MM.1S (cell line): ENCODE measurements around the gene EMSY.

Source experiments
- DNase-seq: peaks from one replicate; pipeline ENCODE4 v3.0.0-alpha.2; 2015
- H2AFZ ChIP-seq: fragments of 300-600 bp; sonication (generic); 2 replicates; pipeline ENCODE4 v1.6.0; 2016; ENCODE audit warnings: antibody characterized with exemption, low read length
- H3F3A ChIP-seq: fragments of 300-600 bp; sonication (generic); 2 replicates; pipeline ENCODE4 v1.6.1; 2016; ENCODE audit warnings: mild to moderate bottlenecking, antibody characterized with exemption, low read length, moderate library complexity, mixed read lengths; ENCODE audit not compliant: insufficient read depth
- H3K27ac ChIP-seq: fragments of 300-600 bp; sonication (generic); 2 replicates; pipeline ENCODE4 v1.5.1; 2016; ENCODE audit warnings: mild to moderate bottlenecking, low read length
- H3K27me3 ChIP-seq: fragments of 300-600 bp; sonication (generic); replicated peaks from 2 replicates; pipeline ENCODE4 v1.6.0; 2016; ENCODE audit warnings: low read length; ENCODE audit not compliant: insufficient read depth
- H3K36me3 ChIP-seq: fragments of 300-600 bp; sonication (generic); replicated peaks from 2 replicates; pipeline ENCODE4 v1.6.1; 2016; ENCODE audit warnings: mild to moderate bottlenecking, low read length, mixed read lengths; ENCODE audit not compliant: insufficient read depth
- H3K4me1 ChIP-seq: fragments of 300-600 bp; sonication (generic); 2 replicates; pipeline ENCODE4 v1.6.1; 2016; ENCODE audit warnings: low read length, mixed read lengths
- H3K4me2 ChIP-seq: fragments of 300-600 bp; sonication (generic); 2 replicates; pipeline ENCODE4 v1.6.0; 2016; ENCODE audit warnings: low read depth, low read length
- H3K4me3 ChIP-seq: fragments of 300-600 bp; sonication (generic); 2 replicates; pipeline ENCODE4 v1.5.1; 2016; ENCODE audit warnings: low read length, mixed read lengths
- H3K79me2 ChIP-seq: fragments of 300-600 bp; sonication (generic); 2 replicates; pipeline ENCODE4 v1.6.1; 2016; ENCODE audit warnings: mixed run types, low read length, mixed read lengths
- H3K9ac ChIP-seq: fragments of 300-600 bp; sonication (generic); 2 replicates; pipeline ENCODE4 v1.6.1; 2016; ENCODE audit warnings: low read length, mixed read lengths
- H3K9me2 ChIP-seq: fragments of 300-600 bp; sonication (generic); replicated peaks from 2 replicates; pipeline ENCODE4 v1.6.1; 2016; ENCODE audit warnings: mild to moderate bottlenecking, low read length, mixed read lengths; ENCODE audit not compliant: insufficient read depth
- H3K9me3 ChIP-seq: fragments of 300-600 bp; sonication (generic); replicated peaks from 2 replicates; pipeline ENCODE4 v1.6.1; 2016; ENCODE audit warnings: mild to moderate bottlenecking, low read length, mixed read lengths; ENCODE audit not compliant: insufficient read depth
- H4K20me1 ChIP-seq: fragments of 300-600 bp; sonication (generic); 2 replicates; pipeline ENCODE4 v1.6.1; 2016; ENCODE audit warnings: mild to moderate bottlenecking, low read length, moderate library complexity, mixed read lengths; ENCODE audit not compliant: insufficient read depth
- CTCF ChIP-seq: fragments of 300-600 bp; sonication (generic); IDR thresholded peaks from 2 replicates; pipeline ENCODE4 v1.5.1; 2016; ENCODE audit warnings: antibody characterized with exemption, low read length, mixed read lengths
- EZH2 ChIP-seq: fragments of 300-600 bp; sonication (generic); optimal IDR thresholded peaks from 2 replicates; pipeline ENCODE3; 2017; ENCODE audit warnings: low read depth, mild to moderate bottlenecking, antibody characterized with exemption, low read length, mixed read lengths
- EZH2phosphoT487 ChIP-seq: fragments of 300-600 bp; sonication (generic); IDR thresholded peaks from 2 replicates; pipeline ENCODE4 v1.6.1; 2018; ENCODE audit warnings: antibody characterized with exemption, low read length

EMSY gene

GRCh38 chr11:76455331-76455730, 10.5 kb downstream of the EMSY start:
- TF ChIP-seq EZH2 (no peak), CTCF (no peak), EZH2phosphoT487 (no peak)
- Histone ChIP-seq H3K9me3 (no peaks in the 10 kb centered on the region), H3K9ac (no peak overlapping the region), H3K9me2 (no peaks in the 10 kb centered on the region), H3K4me1 (no peaks in the 10 kb centered on the region), H3K79me2 (0 out of 2 replicates have a peak, but pooled peaks cover 5% of the 10 kb centered on the region), H3K36me3 (no peaks in the 10 kb centered on the region; the same call in 1 of the 2 replicates), H4K20me1 (no peaks in the 10 kb centered on the region), H2AFZ (no peak overlapping the region), H3K4me3 (no peak overlapping the region), H3K27me3 (no peaks in the 10 kb centered on the region), H3K4me2 (no peak overlapping the region), H3K27ac (no peak overlapping the region), H3F3A (no peaks in the 10 kb centered on the region)
- DNase-seq = no peak

DNA sequence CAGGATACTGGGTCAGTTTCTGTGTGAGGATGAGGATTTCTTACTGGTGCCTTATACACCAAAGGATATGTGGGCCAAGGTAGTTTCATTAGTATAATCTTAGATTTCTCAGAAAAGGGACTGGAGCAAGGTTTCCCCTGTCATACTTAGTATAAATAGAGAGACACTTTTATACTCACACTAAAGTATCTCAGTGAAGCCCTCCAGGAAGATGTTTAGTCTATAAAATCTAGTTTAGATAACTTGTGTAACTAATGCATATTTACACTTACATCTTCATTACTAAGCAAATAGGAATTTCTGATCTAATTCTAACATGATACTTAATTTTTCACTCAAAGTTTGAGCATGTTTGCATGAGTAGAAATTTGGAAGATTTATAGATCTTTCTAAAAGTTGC, 11.1 kb downstream of the EMSY start:
- Histone ChIP-seq H3K9me2 (no peaks in the 10 kb centered on the region), H3F3A (no peaks in the 10 kb centered on the region), H3K4me2 (no peak overlapping the region), H3K9me3 (no peaks in the 10 kb centered on the region), H3K9ac (no peak overlapping the region), H4K20me1 (no peaks in the 10 kb centered on the region), H3K79me2 (0 out of 2 replicates have a peak, but pooled peaks cover 4% of the 10 kb centered on the region), H3K27me3 (no peaks in the 10 kb centered on the region), H3K4me3 (no peak overlapping the region), H3K27ac (no peak overlapping the region), H2AFZ (no peak overlapping the region), H3K36me3 (no peaks in the 10 kb centered on the region; the same call in 1 of the 2 replicates), H3K4me1 (no peaks in the 10 kb centered on the region)
- no peak for DNase-seq
- no peak for TF ChIP-seq EZH2
- no peak for TF ChIP-seq CTCF
- no peak for TF ChIP-seq EZH2phosphoT487

GRCh38 chr11:76456571-76456970, 11.8 kb downstream of the EMSY start:
- no peaks in the 10 kb centered on the region for H3F3A ChIP-seq
- no peak for TF ChIP-seq EZH2
- H3K27me3 ChIP-seq = no peaks in the 10 kb centered on the region
- H2AFZ ChIP-seq = no peak overlapping the region
- H3K27ac ChIP-seq = no peak overlapping the region
- no peaks in the 10 kb centered on the region for H3K4me1 ChIP-seq
- H3K9me2 ChIP-seq = no peaks in the 10 kb centered on the region
- no peak for DNase-seq
- H3K36me3 ChIP-seq = no peaks in the 10 kb centered on the region; the same call in 1 of the 2 replicates
- no peak overlapping the region for H3K9ac ChIP-seq
- no peak overlapping the region for H3K4me2 ChIP-seq
- H3K4me3 ChIP-seq = no peak overlapping the region
- no peaks in the 10 kb centered on the region for H4K20me1 ChIP-seq
- H3K9me3 ChIP-seq = no peaks in the 10 kb centered on the region
- 0 out of 2 replicates have a peak, but pooled peaks cover 4% of the 10 kb centered on the region for H3K79me2 ChIP-seq

DNA sequence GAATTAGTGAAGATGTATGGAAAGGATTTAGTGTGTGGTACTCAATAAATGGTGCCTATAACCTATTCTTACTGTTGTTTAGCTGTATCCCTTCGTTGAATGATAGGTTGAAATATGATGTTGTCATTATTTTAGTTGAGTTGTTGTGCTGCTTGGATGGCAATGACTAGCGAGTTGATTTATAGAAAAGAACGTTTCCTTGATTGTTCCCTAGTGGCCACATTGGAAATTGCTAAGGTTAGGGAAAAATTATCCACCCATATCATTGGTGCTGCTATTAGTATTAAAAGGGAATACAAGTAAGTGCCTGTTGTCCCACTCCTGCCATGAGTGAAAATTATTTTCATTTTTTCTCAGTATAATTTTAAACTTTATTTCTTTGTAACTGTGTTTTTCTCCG, 14.5 kb downstream of the EMSY start:
- Histone ChIP-seq H3K9me3 (no peaks in the 10 kb centered on the region), H3K27me3 (no peaks in the 10 kb centered on the region), H4K20me1 (no peaks in the 10 kb centered on the region), H3K9me2 (no peaks in the 10 kb centered on the region), H2AFZ (no peak overlapping the region), H3K36me3 (no peaks in the 10 kb centered on the region; the same call in 1 of the 2 replicates), H3K4me1 (no peaks in the 10 kb centered on the region), H3F3A (no peaks in the 10 kb centered on the region), H3K9ac (no peak overlapping the region), H3K4me2 (no peak overlapping the region), H3K27ac (no peak overlapping the region), H3K4me3 (no peak overlapping the region), H3K79me2 (no peaks in the 10 kb centered on the region)
- DNase-seq = no peak
- TF ChIP-seq CTCF (peak; percentile 35), EZH2phosphoT487 (no peak)
